Psoas muscle (tissue), 8 donors: ENCODE measurements around the gene GPR78. TPM values are rescaled to one million over a fixed set of nuclear protein-coding genes. Genes with fewer than 3 reads are reported as not detected.

ENCODE experiments used
- ATAC-seq, 4 donors: fragments of 200-7000 bp; cut with Tn5 transposase; one replicate each; pipeline ENCODE4 v1.9.1; 2020; ENCODE audit warnings: moderate library complexity in 3 of 4, mild to moderate bottlenecking in 2 of 4
- DNase-seq, 2 donors: peaks; one replicate each; pipeline ENCODE4 v3.0.0-alpha.2; 2020
- H3K27ac ChIP-seq: fragments of 200-600 bp; one replicate; pipeline ENCODE4 v1.8.0; 2022
- H3K27me3 ChIP-seq, 3 donors: fragments of 200-600 bp in 1 of 3; one replicate each; pipeline versions ENCODE4 v1.6.1 to v1.8.0; 2013 to 2022; ENCODE audit warnings: low read length in 2 of 3, mild to moderate bottlenecking in 2 of 3, moderate library complexity in 1 of 3; ENCODE audit not compliant: insufficient read depth in 3 of 3
- H3K36me3 ChIP-seq, 2 donors: fragments of 200-600 bp in 1 of 2; one replicate each; pipeline versions ENCODE4 v1.6.1 to v1.8.0; 2013 to 2022; ENCODE audit warnings: low read depth in 1 of 2, mild to moderate bottlenecking in 1 of 2, moderate library complexity in 1 of 2; ENCODE audit not compliant: insufficient read depth in 1 of 2
- H3K4me1 ChIP-seq: fragments of 200-600 bp; one replicate; pipeline ENCODE4 v1.8.0; 2022
- H3K4me3 ChIP-seq: fragments of 200-600 bp; one replicate; pipeline ENCODE4 v1.8.0; 2022; ENCODE audit warnings: mild to moderate bottlenecking
- H3K9me3 ChIP-seq: fragments of 200-600 bp; one replicate; pipeline ENCODE4 v1.8.0; 2022
- CTCF ChIP-seq: fragments of 200-600 bp; IDR thresholded peaks from one replicate; pipeline ENCODE4 v1.8.0; 2022; ENCODE audit warnings: antibody characterized with exemption
- WGBS, 3 donors: extraction: QIAGEN DNeasy Blood & Tissue Kit; methylation state at CpG; one replicate each; pipeline versions ENCODE4 v1.1.6 to v1.1.7; 2013; 5-methylcytosine and 5-hydroxymethylcytosine counted together
- intact Hi-C, 2 donors: fragments of 100-400 bp; cut with DNase I; formaldehyde crosslinking; loops; one replicate each; pipeline versions ENCODE4 v1.11.0 to v1.14.2; 2022
- polyA plus RNA-seq, 3 donors: library from polyadenylated mRNA; stranded (reverse); fragments of 200-250 nt; gene quantifications; one replicate each; pipeline ENCODE4 v1.2.3, GENCODE V29; 2013
- total RNA-seq, 4 donors: library from RNA; stranded (reverse); fragmentation: NEBNext Ultra II Directional in 2 of 4; extraction: Animal tissue kit (Norgen Biotek cat#: 25700) in 2 of 4; gene quantifications; one replicate each; pipeline versions ENCODE4 v1.2.1 to v1.2.4, GENCODE V29; 2021 to 2023
- donor health status: healthy with polysubstance abuse.
- donor health status: DM: no; HTN: no; CAD: no; lungs with moderate emphysema.
- donor health status: Bipolar disorder and iron deficiency.
- donor health status: healthy.
- donor health status: DM: yes; HTN: yes; CAD: no.
- donor health status: DM: no; HTN: no; CAD: no.
- donor health status: DM: no; HTN: no; CAD: no.
- donor health status: DM: yes; HTN: yes; CAD: no.

GPR78 gene
- total and polyA plus RNA-seq, 7 donors = not detected

DNA sequence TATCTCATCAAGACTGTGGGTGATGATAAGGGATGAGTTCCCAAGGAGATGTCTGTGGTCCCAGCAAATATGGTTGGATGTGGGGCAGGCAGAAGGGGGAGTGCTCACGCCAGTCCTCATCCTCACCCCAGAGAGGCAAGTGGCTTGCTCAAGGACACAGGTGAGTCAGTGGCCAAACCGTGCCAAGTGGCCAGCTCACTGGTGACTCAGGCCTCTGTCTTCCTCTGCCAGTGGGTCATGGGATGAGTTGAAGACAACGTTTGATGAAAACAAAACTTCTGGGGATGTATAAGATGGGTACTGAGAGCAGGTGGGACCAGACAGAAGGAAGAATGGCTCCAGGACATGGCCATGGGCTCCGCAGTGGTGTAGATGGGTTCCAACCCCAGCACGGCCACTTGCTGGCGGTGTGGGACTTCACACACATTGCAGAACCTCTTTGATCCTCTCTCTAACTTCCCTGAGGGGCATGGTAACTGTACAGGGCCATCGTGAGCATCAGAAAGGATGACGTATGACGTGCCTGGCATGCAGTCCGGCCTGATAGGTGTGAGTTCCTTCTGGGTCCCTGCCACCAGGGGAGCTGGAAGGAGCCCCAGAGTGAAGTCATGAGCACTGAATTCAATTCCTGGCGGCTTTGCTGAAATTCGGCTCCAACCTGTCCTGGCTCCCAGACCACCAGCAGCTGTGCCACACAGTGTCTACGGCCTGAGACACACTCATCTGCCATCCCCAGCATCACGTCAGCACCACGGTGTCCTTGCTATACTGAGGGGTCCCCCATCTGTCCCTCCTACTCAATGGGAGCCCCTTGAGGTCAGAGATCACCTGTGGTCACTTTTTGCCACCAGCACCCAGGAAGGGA, 41.3 kb upstream of the GPR78 start:
- Histone ChIP-seq H3K4me3 (no peak overlapping the region), H3K9me3 (no peaks in the 10 kb centered on the region), H3K4me1 (no peaks in the 10 kb centered on the region), H3K36me3 (no peaks in the 10 kb centered on the region), H3K27ac (no peak overlapping the region), H3K27me3 (peaks cover 0 to 7% (median 0%) of the 10 kb centered on the region in 3 donors)
- intact Hi-C loops = no loop called here
- no peak for TF ChIP-seq CTCF
- WGBS, 3 donors = 82 to 87% (median 84%) methylated on average over 15 of the region's 15 CpGs
- peak; percentile 18 to 36 for DNase-seq
- peak in 3 of 4 donors; percentile 42 to 72 (median 64) for ATAC-seq

- intact Hi-C loops = no loop called here
- Histone ChIP-seq H3K36me3 (no peaks in the 10 kb centered on the region), H3K27ac (no peak overlapping the region), H3K9me3 (no peaks in the 10 kb centered on the region), H3K4me3 (no peak overlapping the region), H3K27me3 (peaks cover 0 to 7% (median 0%) of the 10 kb centered on the region in 3 donors), H3K4me1 (no peaks in the 10 kb centered on the region)
- 78 to 90% (median 89%) methylated on average over 5 of the region's 5 CpGs for WGBS, 3 donors
- no peak for TF ChIP-seq CTCF
- DNase-seq (peak in 1 of 2 donors; percentile 23), ATAC-seq (no peak)
These were observed 40.5 kb upstream of the GPR78 start for GRCh38 chr4:8539661-8540060.

GRCh38 chr4:8540072-8540471, 40.1 kb upstream of the GPR78 start:
- H3K4me1 ChIP-seq = no peaks in the 10 kb centered on the region
- no peak for TF ChIP-seq CTCF
- DNase-seq (no peak), ATAC-seq (no peak)
- WGBS, 3 donors = 61 to 83% (median 82%) methylated on average over 8 to 9 of the region's 9 CpGs
- peaks cover 0 to 7% (median 0%) of the 10 kb centered on the region in 3 donors for H3K27me3 ChIP-seq
- intact Hi-C loops = no loop called here
- H3K27ac ChIP-seq = no peak overlapping the region
- H3K36me3 ChIP-seq = no peaks in the 10 kb centered on the region
- H3K9me3 ChIP-seq = no peaks in the 10 kb centered on the region
- H3K4me3 ChIP-seq = no peak overlapping the region

DNA sequence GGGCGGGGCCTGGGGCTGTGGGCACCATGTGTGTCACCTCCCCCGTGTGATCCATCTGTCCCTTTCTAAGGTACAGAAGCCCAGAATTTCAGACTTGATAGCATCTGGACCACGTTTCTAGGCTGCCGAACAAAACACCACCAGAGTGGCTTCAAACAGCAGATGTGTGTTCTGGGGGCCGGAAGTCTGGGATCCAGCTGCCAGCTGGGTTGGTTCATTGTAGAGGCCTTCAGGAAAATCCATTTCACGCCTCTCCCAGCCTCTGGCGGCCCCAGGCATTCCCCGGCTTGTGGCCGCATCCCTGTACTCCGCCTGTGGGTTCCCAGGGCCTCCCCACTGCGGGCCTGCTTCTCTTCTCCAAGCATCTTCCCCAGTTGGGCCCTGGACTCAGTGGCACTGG, 39.6 kb upstream of the GPR78 start:
- H3K27ac ChIP-seq = no peak overlapping the region
- TF ChIP-seq CTCF = no peak
- 55 to 71% (median 59%) methylated on average over 11 of the region's 11 CpGs for WGBS, 3 donors
- H3K9me3 ChIP-seq = no peaks in the 10 kb centered on the region
- H3K27me3 ChIP-seq = peaks cover 0 to 7% (median 0%) of the 10 kb centered on the region in 3 donors
- no peak for ATAC-seq
- H3K4me3 ChIP-seq = no peak overlapping the region
- H3K4me1 ChIP-seq = no peaks in the 10 kb centered on the region
- no peak for DNase-seq
- intact Hi-C loops = no loop called here
- H3K36me3 ChIP-seq = no peaks in the 10 kb centered on the region
